Left lung (tissue), 10 donors: ENCODE measurements around the gene GRIFIN. TPM values are rescaled to one million over a fixed set of nuclear protein-coding genes. Genes with fewer than 3 reads are reported as not detected.

Experiments
- ATAC-seq: fragments of 200-7000 bp; cut with Tn5 transposase; one replicate; pipeline ENCODE4 v1.9.1; 2020; ENCODE audit warnings: moderate library complexity
- DNase-seq, 4 donors: peaks; one replicate each; pipeline ENCODE4 v3.0.0-alpha.2; 2013 to 2020
- H3K27ac ChIP-seq, 2 donors: fragments of 200-600 bp; sonication (generic) in 1 of 2; one replicate each; pipeline versions ENCODE4 v1.5.0 to v1.8.0; 2020 to 2021
- H3K27me3 ChIP-seq, 2 donors: fragments of 200-600 bp; sonication (generic) in 1 of 2; one replicate each; pipeline versions ENCODE4 v1.5.0 to v1.8.0; 2020 to 2021
- H3K36me3 ChIP-seq, 2 donors: fragments of 200-600 bp; sonication (generic) in 1 of 2; one replicate each; pipeline versions ENCODE4 v1.5.0 to v1.8.0; 2020 to 2021
- H3K4me1 ChIP-seq, 2 donors: fragments of 200-600 bp; one replicate each; pipeline ENCODE4 v1.8.0; 2021
- H3K4me3 ChIP-seq, 2 donors: fragments of 200-600 bp; sonication (generic) in 1 of 2; one replicate each; pipeline versions ENCODE4 v1.5.0 to v1.8.0; 2020 to 2021; ENCODE audit warnings: mild to moderate bottlenecking in 1 of 2
- H3K9me3 ChIP-seq, 2 donors: fragments of 200-600 bp; sonication (generic) in 1 of 2; one replicate each; pipeline versions ENCODE4 v1.5.0 to v1.8.0; 2020 to 2021
- intact Hi-C, 2 donors: fragments of 100-400 bp; cut with DNase I; formaldehyde crosslinking; loops; one replicate each; pipeline versions ENCODE4 v1.11.2 to v1.14.2; 2022
- polyA plus RNA-seq, 6 donors: library from polyadenylated mRNA; unstranded; fragments of 120-200 nt; gene quantifications; one replicate each; pipeline ENCODE4 v1.2.1, GENCODE V29; 2013; ENCODE audit not compliant: insufficient read length in 6 of 6
- total RNA-seq, 2 donors: library from RNA; stranded (reverse); fragmentation: NEBNext Ultra II Directional; extraction: Animal tissue kit (Norgen Biotek cat#: 25700); gene quantifications; one replicate each; pipeline ENCODE4 v1.2.1, GENCODE V29; 2021
- TF ChIP-seq, protein P1 (sequence below), 2 donors: fragments of 200-600 bp; sonication (generic) in 1 of 2; IDR thresholded peaks; one replicate each; pipeline versions ENCODE4 v1.5.0 to v1.8.0; 2021; ENCODE audit warnings: antibody characterized with exemption in 2 of 2
- donor health status: DM: no; HTN: yes; CAD: no.
- donor health status: DM: no; HTN: no; CAD: no.

Gene GRIFIN
- total and polyA plus RNA-seq, 8 donors, result 0.22 to 0.31 (median 0.26) TPM; not detected in 5

DNA sequence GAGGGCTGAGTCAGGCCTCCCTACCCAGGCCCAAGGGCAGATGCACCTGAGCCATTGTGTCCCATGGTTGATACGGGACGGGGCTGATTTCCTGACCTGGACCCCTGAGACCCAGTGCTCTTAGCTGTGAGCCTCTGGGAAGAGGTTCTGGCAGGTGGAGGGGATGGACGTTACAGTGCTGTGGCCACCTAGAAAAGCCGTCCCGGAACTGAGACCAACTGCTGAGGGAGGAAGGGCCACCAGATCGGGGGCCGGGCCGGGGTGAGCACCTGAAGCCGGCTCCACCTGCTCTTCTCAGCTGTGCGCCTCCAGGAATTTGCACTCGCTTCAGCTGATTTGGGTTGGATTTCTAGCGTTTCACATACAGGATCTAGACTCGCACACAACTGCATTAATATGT lies 37.4 kb downstream of the GRIFIN start:
- H3K4me3 ChIP-seq, result no peak overlapping the region
- TF ChIP-seq, protein P1, sequence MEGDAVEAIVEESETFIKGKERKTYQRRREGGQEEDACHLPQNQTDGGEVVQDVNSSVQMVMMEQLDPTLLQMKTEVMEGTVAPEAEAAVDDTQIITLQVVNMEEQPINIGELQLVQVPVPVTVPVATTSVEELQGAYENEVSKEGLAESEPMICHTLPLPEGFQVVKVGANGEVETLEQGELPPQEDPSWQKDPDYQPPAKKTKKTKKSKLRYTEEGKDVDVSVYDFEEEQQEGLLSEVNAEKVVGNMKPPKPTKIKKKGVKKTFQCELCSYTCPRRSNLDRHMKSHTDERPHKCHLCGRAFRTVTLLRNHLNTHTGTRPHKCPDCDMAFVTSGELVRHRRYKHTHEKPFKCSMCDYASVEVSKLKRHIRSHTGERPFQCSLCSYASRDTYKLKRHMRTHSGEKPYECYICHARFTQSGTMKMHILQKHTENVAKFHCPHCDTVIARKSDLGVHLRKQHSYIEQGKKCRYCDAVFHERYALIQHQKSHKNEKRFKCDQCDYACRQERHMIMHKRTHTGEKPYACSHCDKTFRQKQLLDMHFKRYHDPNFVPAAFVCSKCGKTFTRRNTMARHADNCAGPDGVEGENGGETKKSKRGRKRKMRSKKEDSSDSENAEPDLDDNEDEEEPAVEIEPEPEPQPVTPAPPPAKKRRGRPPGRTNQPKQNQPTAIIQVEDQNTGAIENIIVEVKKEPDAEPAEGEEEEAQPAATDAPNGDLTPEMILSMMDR (IDR thresholded peaks at IDR 0.05), result no peak
- H3K27ac ChIP-seq, result no peak overlapping the region
- H3K4me1 ChIP-seq, result peaks cover 7 to 15% of the 10 kb centered on the region in 2 donors
- peaks cover 0 to 27% of the 10 kb centered on the region in 2 donors for H3K36me3 ChIP-seq
- DNase-seq (peak in 1 of 4 donors; percentile 55), ATAC-seq (no peak)
- H3K27me3 ChIP-seq, result no peaks in the 10 kb centered on the region
- H3K9me3 ChIP-seq, result no peaks in the 10 kb centered on the region
- intact Hi-C loops, result no loop called here

- Histone ChIP-seq H3K4me3 (no peak overlapping the region), H3K27ac (no peak overlapping the region), H3K36me3 (peaks cover 0 to 33% of the 10 kb centered on the region in 2 donors), H3K9me3 (no peaks in the 10 kb centered on the region), H3K4me1 (peaks cover 7 to 15% of the 10 kb centered on the region in 2 donors), H3K27me3 (no peaks in the 10 kb centered on the region)
- DNase-seq (peak in 1 of 4 donors; percentile 38), ATAC-seq (no peak)
- intact Hi-C loops, result no loop called here
- TF ChIP-seq, protein P1 (IDR thresholded peaks at IDR 0.05), result no peak
These were observed 38.0 kb downstream of the GRIFIN start for GRCh38 chr7:2438186-2438585.

- peaks cover 7 to 15% of the 10 kb centered on the region in 2 donors for H3K4me1 ChIP-seq
- H3K9me3 ChIP-seq, result no peaks in the 10 kb centered on the region
- intact Hi-C loops, result no loop called here
- peaks cover 0 to 36% of the 10 kb centered on the region in 2 donors for H3K36me3 ChIP-seq
- DNase-seq (peak in 1 of 4 donors; percentile 62), ATAC-seq (peak; percentile 50)
- no peak overlapping the region for H3K27ac ChIP-seq
- H3K27me3 ChIP-seq, result no peaks in the 10 kb centered on the region
- no peak overlapping the region for H3K4me3 ChIP-seq
- TF ChIP-seq, protein P1 (IDR thresholded peaks at IDR 0.05), result no peak
These were observed 38.6 kb downstream of the GRIFIN start for GRCh38 chr7:2437537-2438148.

- TF ChIP-seq, protein P1 (IDR thresholded peaks at IDR 0.05), result no peak
- Histone ChIP-seq H3K4me1 (peaks cover 7 to 15% of the 10 kb centered on the region in 2 donors), H3K27me3 (no peaks in the 10 kb centered on the region), H3K27ac (no peak overlapping the region), H3K36me3 (peaks cover 0 to 40% of the 10 kb centered on the region in 2 donors), H3K4me3 (no peak overlapping the region), H3K9me3 (no peaks in the 10 kb centered on the region)
- ATAC-seq (peak; percentile 35), DNase-seq (peak in 2 of 4 donors; percentile 37 to 69)
- intact Hi-C loops, result no loop called here
These were observed 39.1 kb downstream of the GRIFIN start for GRCh38 chr7:2437136-2437535.

- Histone ChIP-seq H3K27me3 (no peaks in the 10 kb centered on the region), H3K36me3 (peaks cover 0 to 41% of the 10 kb centered on the region in 2 donors), H3K27ac (no peak overlapping the region), H3K4me1 (peaks cover 7 to 15% of the 10 kb centered on the region in 2 donors), H3K9me3 (peaks cover 0 to under 1% of the 10 kb centered on the region in 2 donors), H3K4me3 (no peak overlapping the region)
- intact Hi-C loops, result no loop called here
- TF ChIP-seq, protein P1 (IDR thresholded peaks at IDR 0.05), result no peak
- DNase-seq, result peak in 1 of 4 donors; percentile 72
- no peak for ATAC-seq
These were observed 39.7 kb downstream of the GRIFIN start for GRCh38 chr7:2436341-2437104.
